ENCODE results near the gene AK1.
"Not testable (repeated sequence)": the region's sequence is repeated elsewhere in the genome, so short reads cannot be mapped to it uniquely, and the experiment has no call there.

The AK1 gene

GRCh38 chr9:127845619-127846018, 31.9 kb downstream of the AK1 start:
- not testable (repeated sequence) for DNase-seq

DNA sequence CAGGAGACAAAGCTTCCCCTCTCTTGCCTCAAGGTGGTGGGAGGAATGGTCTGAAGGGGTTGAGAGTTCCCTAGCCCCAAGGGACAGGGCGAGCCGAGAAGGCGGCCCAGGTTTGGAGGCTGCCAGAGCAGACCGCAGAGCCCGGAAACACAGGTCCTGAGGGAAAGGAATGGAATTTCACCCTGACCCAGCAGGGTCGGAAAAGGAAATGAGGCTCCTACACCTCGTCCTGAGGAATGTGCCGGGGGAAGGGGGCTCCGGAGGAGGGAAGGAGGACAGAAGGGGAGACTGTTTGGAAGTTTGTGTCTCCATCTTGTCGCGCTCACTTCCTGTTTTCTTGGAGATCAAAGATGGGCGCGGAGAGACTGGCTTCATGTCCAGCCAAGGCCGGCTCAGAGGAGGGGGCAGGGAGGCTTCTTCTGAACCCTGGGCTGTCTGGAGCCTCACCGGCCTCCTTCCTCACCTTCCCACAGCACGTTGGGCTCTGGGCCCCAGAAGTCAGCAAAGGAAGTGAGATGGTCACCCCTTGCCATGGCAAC, 32.6 kb downstream of the AK1 start:
- DNase-seq: no peak

DNA sequence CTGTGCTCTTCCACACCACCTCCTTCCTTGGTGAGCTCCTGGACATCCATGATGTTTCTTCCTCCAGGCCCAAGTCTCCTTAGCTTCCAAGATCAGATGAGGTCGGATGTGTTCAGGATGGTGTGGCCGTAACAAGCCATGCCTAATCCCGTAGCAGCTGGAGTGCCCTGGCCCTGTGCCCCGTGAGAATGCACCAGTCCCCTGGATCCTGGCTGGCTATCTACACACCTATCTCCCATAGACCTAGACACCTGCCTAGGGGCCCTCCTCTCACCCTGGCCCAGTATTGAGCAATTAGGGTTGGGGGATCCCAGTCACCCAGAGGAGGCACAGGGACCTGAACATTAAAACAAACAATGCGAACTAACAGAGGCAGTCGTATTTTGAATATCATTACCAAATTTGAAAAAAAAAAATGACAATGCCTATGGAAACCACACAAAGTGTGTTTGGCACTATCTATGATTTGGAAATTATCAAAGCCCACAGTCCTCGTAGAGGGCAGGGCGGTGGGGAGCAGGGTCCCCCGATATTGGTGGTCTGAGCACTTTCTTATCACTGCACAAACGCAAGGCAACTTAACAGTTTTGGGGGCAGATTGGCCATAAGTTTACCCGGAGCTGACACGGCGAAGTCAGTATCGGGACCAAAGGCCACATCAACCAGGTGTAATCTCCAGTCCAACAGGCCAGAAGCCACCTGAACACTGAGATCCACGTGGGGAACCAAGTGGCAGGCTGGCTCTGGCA, 36.2 kb downstream of the AK1 start:
- DNase-seq: no peak

- DNase-seq: no peak
Observed at GRCh38 chr9:127838375-127839078, 38.9 kb downstream of the AK1 start.

DNA sequence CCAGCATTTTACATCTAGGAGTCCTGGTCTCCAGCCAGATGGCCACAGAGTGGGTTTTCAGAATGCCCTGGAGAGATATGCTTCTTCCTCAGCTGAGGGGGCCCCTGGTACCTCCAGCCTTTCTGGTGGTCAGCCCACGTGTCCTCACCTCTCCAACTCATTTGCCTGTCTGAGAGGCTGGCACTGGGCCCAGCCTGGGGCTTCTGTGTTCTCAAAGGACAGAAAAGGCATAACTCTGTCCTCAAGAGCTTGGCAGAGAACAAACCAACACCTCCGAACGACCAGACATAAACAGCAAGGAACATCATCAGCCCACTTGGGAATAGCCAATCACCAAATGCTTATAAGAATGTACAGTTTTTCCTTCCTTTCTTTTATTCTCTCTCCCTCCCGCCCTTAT, 40.1 kb downstream of the AK1 start:
- DNase-seq: no peak

- DNase-seq: not testable (repeated sequence)
Observed at GRCh38 chr9:127836561-127836960, 40.9 kb downstream of the AK1 start.

DNA sequence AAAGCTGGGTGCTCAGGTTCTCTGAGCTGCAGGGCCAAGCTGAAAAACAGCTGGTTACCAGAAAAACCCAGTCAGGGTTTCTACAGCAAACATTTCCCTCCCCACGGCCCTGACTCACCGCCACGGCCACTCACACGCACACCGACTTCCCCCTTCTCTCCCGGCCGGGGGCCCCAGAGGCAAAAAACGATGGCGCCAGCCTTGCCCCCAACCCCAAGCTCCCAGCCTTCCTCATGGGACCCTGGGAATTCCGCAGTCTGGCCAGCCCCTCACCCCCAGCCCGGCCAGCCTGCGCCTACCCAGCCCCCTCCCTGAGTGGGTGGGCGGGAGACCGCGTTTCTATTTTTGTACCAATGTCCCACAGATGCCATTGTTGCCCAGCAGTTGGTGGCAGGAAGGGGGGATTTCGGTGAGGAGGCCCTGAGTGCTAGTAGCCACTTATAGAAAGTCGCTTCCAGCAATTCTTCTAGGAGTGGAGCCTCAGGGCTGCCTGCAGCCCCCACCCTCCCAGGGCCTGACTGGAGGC, 41.4 kb downstream of the AK1 start:
- no peak for DNase-seq

- DNase-seq: no peak
Observed at GRCh38 chr9:127833555-127833954, 43.9 kb downstream of the AK1 start.

GRCh38 chr9:127832248-127832647, 45.2 kb downstream of the AK1 start:
- DNase-seq: no peak

DNA sequence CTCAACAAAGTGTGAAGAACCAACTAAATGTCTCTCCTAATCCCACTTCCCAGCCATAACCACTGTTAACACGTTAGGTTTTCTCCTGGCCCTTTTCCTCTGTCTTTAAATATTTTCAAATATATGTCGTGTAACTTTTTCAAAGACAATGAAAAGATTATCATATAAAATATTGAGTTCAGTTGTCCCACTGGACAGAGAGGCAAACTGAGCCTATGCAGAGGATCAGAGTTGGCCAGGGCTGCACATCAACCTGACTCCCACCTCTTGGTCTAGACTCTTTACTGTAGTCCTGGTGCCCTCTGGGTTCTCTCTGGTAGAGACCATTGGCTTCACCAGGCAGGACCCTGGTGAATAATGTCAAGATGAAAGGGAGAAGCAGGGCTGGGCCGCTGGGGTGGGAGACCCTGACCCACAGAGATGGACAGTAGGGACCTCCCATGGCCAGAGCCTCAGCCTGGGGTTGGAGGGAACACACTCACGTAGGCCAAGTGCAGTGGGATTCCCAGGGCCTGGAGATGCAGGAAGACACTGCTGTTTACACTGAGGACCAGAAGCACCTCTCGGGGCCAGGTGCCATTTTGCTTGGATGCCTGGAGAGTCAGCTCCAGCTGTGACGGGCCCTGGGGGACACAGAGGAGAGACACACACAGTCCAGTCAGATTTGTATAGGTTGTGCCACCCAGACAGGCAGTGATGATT, 48.1 kb downstream of the AK1 start:
- DNase-seq: no peak

DNA sequence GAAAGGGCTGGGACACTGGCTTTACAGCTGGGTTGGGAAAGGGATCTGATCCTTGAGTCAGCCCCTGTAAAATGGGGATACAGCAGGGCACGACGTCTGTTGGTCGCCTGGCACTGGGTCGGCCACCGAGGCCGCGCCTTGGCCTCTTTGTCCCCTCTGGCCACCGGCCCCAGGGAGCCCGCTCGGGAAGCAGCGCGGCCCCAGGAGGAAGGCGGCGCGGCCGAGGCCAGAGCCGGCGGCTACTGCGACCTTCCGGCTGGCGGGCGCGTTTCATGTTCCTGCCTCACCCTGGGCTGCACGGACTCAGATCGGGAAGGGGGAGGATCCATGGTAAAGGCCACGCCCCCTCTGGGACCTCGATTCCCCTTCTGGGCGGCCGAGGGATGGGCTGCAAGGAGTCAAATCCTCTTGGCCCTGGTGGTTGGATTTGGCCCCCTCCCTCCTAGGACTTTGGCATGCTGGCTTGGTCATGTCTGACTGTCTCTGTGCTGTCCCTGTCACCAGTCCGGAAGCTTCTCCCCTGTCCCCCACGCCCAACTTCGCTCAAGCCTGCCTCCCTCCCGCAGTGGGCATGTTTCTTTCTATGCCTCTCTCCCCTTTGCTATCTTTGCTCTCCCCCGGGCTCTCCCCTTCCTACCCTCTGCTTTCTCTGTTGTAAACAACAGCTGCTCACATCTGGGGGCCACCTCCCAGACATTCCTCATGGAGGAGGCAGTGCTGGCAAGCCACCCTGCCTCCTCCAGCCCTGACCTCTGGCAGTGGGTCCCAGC, 49.0 kb downstream of the AK1 start:
- DNase-seq: no peak

DNA sequence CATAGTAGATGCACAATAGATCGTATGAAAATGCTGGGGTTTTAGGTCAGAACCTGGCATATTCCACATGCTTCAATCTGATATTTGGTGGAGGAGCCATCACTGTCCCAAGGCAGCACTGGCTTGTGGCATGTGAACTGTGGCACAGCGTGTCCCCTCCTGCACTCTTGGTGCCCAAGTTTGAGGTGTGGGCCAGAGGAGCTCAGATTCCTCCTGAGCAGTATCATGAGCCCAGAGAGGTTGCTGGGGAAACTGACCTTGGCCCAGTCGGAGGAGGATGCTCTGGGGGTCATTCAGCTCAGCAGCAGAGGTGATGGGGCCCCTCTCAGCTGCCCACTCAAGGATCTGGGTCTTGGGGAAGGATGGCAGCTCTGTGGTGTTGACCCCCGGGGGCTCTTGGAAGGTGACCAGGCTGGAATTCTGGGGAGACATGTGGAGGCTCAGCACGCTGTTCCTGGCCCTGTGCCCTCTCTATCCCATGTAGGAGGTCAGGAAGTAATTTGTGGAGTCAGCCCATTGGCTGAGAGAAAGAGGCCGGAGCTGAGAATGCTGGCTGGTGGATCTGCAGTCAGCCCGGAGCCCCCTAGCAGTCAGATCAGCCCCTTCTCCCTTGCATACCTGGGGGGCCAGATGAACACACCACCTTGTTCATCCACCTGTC, 51.1 kb downstream of the AK1 start:
- no peak for DNase-seq

DNA sequence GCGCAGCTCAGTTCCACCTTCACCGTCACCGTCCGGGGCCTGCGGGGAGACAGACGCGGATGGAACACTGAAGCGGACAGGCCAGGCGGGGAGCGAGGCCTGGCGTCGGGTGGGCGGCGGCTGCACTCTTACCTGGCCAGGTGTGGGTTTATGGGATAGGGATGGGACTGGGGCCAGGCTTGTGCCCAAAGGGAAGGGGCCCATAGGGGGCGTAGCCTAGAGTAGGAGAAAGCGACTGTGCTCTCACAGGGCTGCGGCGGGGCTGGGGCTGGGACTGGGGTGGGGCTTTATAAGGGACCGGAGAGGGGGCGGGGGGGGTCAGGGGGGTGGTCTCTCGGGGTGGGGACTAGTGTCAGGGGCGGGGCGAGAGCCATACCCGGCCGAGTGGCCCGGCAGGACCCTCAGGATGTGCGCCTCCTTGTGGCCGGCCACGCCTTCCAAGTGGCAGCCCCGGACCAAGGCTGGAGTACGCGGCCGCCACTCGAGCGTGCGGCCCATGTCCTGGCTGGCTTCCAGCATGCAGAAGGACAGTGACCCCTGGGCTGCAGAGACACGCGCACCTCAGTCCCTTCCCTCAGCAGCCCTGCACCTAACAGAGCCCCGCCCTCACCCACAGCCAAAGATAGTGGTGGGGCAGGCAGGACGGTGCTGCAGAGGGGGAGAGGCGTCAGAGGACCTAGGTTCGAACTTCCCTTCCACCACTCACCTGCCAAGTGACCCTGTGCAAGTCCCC, 52.0 kb downstream of the AK1 start:
- DNase-seq: no peak

GRCh38 chr9:127822108-127822507, 55.4 kb downstream of the AK1 start:
- DNase-seq: no peak

DNA sequence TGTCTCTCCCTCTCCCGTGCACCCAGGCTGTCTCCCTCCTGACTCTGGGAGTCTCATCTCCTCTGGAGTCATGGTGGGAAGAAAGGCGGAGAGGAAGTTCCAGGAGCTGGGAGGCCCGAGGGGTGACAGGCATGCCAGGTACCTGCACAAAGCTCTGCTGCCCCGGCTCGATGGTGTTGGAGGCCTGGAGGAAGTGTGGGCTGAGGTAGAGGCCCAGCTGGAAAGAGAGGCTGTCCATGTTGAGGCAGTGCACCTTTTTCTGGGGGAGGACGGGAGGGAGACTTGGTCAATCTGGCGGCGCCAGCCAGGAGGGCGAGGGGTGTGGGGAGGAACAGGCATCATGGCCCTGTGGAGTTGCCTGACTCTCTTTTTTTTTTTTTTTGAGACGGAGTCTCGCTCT, 58.9 kb downstream of the AK1 start:
- no peak for DNase-seq

DNA sequence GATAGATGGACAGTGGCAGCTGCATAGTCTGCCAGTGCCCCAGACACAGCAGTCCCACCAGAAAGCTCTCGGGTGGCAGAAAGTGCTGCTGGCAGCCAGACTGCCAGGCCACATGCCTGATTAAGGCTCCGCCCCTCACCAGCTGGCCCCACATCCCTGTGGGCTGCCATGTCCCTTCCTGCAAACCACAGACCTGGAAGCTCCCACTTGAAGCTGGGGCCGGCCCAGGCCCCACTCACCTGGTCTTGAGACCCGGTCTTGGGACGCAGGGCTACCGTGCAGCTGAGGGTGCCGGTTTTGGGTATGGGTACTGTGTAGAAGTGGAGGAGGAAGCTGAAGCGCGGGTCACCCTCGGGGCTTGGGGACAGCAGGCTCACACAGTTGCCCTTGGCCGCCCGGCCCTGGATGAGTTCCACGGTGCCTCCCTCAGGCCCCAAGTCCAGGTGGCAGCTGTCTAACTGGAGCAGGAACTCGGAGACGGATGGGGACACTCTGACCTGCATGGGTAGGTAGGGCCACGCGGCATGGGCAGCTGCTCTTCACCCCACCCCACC, 59.5 kb downstream of the AK1 start:
- no peak for DNase-seq

DNA sequence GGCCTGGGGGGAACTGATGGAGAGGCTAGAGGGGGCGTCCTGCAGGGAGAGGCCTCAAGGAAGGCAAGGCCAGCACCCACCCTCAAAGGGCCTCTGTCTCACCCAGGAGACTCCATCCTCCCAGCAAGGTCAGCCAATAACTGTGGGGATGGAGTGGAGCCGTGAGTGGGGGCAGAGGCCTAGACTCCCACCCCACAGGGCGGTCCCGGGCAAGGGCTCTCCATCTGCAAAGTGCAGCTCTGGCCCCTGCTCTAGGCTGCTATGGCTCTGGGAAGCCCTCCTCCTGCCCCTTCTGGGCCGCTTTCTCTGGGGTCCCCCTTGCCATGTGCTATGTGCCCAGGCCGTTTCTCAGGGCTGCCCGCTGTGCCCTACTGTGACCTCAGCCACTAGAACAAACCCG, 60.7 kb downstream of the AK1 start:
- no peak for DNase-seq
